K562 (cell line): ENCODE data around the gene TK1. TPM values are rescaled to one million over a fixed set of nuclear protein-coding genes. Genes with fewer than 3 reads are reported as not detected.

ENCODE experiments used
- E2F4 ChIP-seq: sonication (generic); formaldehyde crosslinking; IDR thresholded peaks from 2 replicates; pipeline ENCODE4 v1.8.0; 2022; ENCODE audit warnings: mild to moderate bottlenecking, low read depth, missing genetic modification reagents
- FUS ChIP-seq: fragments of 200-400 bp; formaldehyde crosslinking; optimal IDR thresholded peaks from 2 replicates; pipeline ENCODE3; 2017; ENCODE audit warnings: low read depth, low read length
- HDAC3 ChIP-seq: fragments of 450-650 bp; IDR thresholded peaks from 2 replicates; pipeline ENCODE4 v1.6.1; 2018; ENCODE audit warnings: borderline replicate concordance, mild to moderate bottlenecking, moderate library complexity; ENCODE audit not compliant: partially characterized antibody
- HNRNPLL ChIP-seq: fragments of 200-400 bp; formaldehyde crosslinking; IDR thresholded peaks from 2 replicates; pipeline ENCODE4 v1.6.1; 2017; ENCODE audit warnings: low read length, low read depth, mild to moderate bottlenecking; ENCODE audit not compliant: poor library complexity, severe bottlenecking
- JUNB ChIP-seq: fragments of 450-650 bp; formaldehyde crosslinking; conservative IDR thresholded peaks from 2 replicates; pipeline ENCODE4 v1.4.0; 2020; ENCODE audit warnings: mild to moderate bottlenecking
- NR2F6 ChIP-seq: fragments of 450-650 bp; formaldehyde crosslinking; IDR thresholded peaks from 2 replicates; pipeline ENCODE4 v1.4.0; 2020; ENCODE audit warnings: mild to moderate bottlenecking
- POLR2A ChIP-seq: fragments of 450-650 bp; conservative IDR thresholded peaks from 2 replicates; pipeline ENCODE4 v1.6.1; 2016
- POLR2G ChIP-seq: fragments of 200-400 bp; formaldehyde crosslinking; IDR thresholded peaks from 2 replicates; pipeline ENCODE4 v1.6.1; 2017; ENCODE audit warnings: low read depth, mild to moderate bottlenecking, antibody characterized with exemption, low read length, moderate library complexity
- PRMT5 ChIP-seq: sonication (generic); formaldehyde crosslinking; IDR thresholded peaks from 2 replicates; pipeline ENCODE4 v1.5.0; 2020; ENCODE audit warnings: missing genetic modification reagents
- RBM34 ChIP-seq: fragments of 200-400 bp; formaldehyde crosslinking; IDR thresholded peaks from 2 replicates; pipeline ENCODE4 v1.6.1; 2018; ENCODE audit warnings: low read length, borderline replicate concordance; ENCODE audit not compliant: insufficient read depth
- TEAD4 ChIP-seq, 2 experiments: sonication (generic) in 1 of 2; formaldehyde crosslinking in 1 of 2; IDR thresholded peaks; 2 replicates each; pipeline versions ENCODE4 v1.6.1 to v1.8.0; 2012 to 2022; ENCODE audit warnings: borderline replicate concordance in 1 of 2, inconsistent platforms in 1 of 2, low read length in 1 of 2, mild to moderate bottlenecking in 1 of 2, missing genetic modification reagents in 1 of 2
- ZBTB5 ChIP-seq: fragments of 450-650 bp; IDR thresholded peaks from 2 replicates; pipeline ENCODE4 v1.6.1; 2017; ENCODE audit warnings: antibody characterized with exemption
- ZNF12 ChIP-seq: sonication (generic); formaldehyde crosslinking; IDR thresholded peaks from 2 replicates; pipeline ENCODE4 v1.4.0; 2020; ENCODE audit warnings: mild to moderate bottlenecking, missing genetic modification reagents
- ZNF561 ChIP-seq: fragments of 450-650 bp; formaldehyde crosslinking; conservative IDR thresholded peaks from 2 replicates; pipeline ENCODE4 v1.4.0; 2020; ENCODE audit warnings: mild to moderate bottlenecking, moderate library complexity
- ZNF584 ChIP-seq: fragments of 200-800 bp; sonication (Bioruptor generic); IDR thresholded peaks from 2 replicates; pipeline ENCODE4 v1.6.1; 2016; ENCODE audit warnings: low read depth, mild to moderate bottlenecking, missing genetic modification characterization, missing compliant biosample characterization
- ZNF586 ChIP-seq: fragments of 450-650 bp; formaldehyde crosslinking; conservative IDR thresholded peaks from 2 replicates; pipeline ENCODE4 v1.4.0; 2020; ENCODE audit warnings: mild to moderate bottlenecking, moderate library complexity
- ZNF76 ChIP-seq: fragments of 250-450 bp; sonication (Bioruptor Pico); IDR thresholded peaks from 2 replicates; pipeline ENCODE4 v1.4.0; 2020; ENCODE audit warnings: mild to moderate bottlenecking, moderate library complexity, borderline replicate concordance
- polyA plus RNA-seq, 8 experiments: library from polyadenylated mRNA; depleted of rRNA in 4 of 8; stranded (reverse) in 5 of 8; unstranded in 3 of 8; fragments of >200 nt; fragmentation: Nextera tagmentation in 2 of 8; fragmentation: Illumina TruSeq in 1 of 8; extraction: Ambion mirVana in 2 of 8; extraction: Trizol in 1 of 8; gene quantifications; 2 replicates each; pipeline versions ENCODE4 v1.2.1 to v1.2.3, GENCODE V29; 2011 to 2014; ENCODE audit warnings: inconsistent platforms in 1 of 8, missing spikeins in 1 of 8
- total RNA-seq, 7 experiments: library from RNA; depleted of rRNA in 6 of 7; stranded (reverse); fragments of >200 nt in 6 of 7; fragmentation: Illumina TruSeq in 2 of 7; extraction: Trizol in 2 of 7; gene quantifications; 2 replicates each; pipeline versions ENCODE4 v1.2.1 to v1.2.3, GENCODE V29; 2011 to 2021; ENCODE audit warnings: low replicate concordance in 1 of 7
- TF ChIP-seq, protein P1 (sequence below): sonication (generic); formaldehyde crosslinking; IDR thresholded peaks from 2 replicates; pipeline ENCODE4 v1.8.0; 2022; ENCODE audit warnings: mild to moderate bottlenecking, missing genetic modification reagents
- TF ChIP-seq, protein P2 (sequence below): fragments of 250-450 bp; sonication (Bioruptor Pico); IDR thresholded peaks from 2 replicates; pipeline ENCODE4 v1.5.1; 2021; ENCODE audit warnings: mild to moderate bottlenecking

Gene TK1
- total and polyA plus RNA-seq, 9 of the 15 experiments (the other 6 are each of a cell fraction or from before 2014, with no cell fraction given) = 8.4 to 280 (median 103) TPM

DNA sequence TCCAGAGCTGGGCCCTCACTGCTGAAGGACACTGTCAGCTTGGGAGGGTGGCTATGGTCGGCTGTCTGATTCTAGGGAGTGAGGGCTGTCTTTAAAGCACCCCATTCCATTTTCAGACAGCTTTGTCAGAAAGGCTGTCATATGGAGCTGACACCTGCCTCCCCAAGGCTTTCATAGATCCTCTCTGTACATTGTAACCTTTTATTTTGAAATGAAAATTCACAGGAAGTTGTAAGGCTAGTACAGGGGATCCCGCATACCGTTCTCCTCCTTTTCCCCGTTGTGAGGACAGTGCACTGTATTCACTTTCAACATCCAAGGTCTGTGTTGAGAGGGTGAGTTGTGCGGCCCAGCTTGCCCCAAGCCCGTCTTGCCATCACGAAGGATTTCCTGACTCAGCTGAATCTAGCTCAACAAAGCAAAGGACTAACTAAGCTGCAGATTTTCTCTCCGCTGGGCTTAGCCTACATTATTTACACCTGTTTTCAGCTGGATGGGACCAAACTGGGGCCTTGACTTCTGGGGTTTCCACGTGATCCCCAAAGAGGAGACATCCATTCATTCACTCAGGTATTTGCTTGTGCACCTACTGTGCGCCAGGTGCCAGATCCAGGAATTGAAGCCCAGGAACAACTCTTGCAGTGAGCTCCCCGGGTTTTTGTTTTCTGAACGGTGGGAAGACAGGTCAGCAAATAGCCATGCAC lies 39.4 kb upstream of the TK1 start (continued):
- TF ChIP-seq TEAD4 (IDR thresholded peaks at IDR 0.05; ENCODE audit: low read length) (no peak), TEAD4 (CRISPR knock-in tag; IDR thresholded peaks at IDR 0.05; ENCODE audit: borderline replicate concordance) (no peak), PRMT5 (CRISPR knock-in tag) (no peak), ZNF586 (CRISPR knock-in tag) (no peak), ZNF584 (CRISPR knock-in tag) (no peak), ZNF12 (CRISPR knock-in tag) (no peak), FUS (no peak), ZNF76 (no peak), JUNB (CRISPR knock-in tag) (no peak), HDAC3 (no peak), ZBTB5 (no peak), RBM34 (no peak), HNRNPLL (peak; percentile 19), NR2F6 (CRISPR knock-in tag) (no peak), ZNF561 (CRISPR knock-in tag) (no peak), POLR2A (0 out of 2 replicates have a peak, but pooled peaks have one; percentile 2), POLR2G (no peak; the same call in 1 of the 2 replicates), E2F4 (CRISPR knock-in tag) (no peak)
- TF ChIP-seq, protein P1, sequence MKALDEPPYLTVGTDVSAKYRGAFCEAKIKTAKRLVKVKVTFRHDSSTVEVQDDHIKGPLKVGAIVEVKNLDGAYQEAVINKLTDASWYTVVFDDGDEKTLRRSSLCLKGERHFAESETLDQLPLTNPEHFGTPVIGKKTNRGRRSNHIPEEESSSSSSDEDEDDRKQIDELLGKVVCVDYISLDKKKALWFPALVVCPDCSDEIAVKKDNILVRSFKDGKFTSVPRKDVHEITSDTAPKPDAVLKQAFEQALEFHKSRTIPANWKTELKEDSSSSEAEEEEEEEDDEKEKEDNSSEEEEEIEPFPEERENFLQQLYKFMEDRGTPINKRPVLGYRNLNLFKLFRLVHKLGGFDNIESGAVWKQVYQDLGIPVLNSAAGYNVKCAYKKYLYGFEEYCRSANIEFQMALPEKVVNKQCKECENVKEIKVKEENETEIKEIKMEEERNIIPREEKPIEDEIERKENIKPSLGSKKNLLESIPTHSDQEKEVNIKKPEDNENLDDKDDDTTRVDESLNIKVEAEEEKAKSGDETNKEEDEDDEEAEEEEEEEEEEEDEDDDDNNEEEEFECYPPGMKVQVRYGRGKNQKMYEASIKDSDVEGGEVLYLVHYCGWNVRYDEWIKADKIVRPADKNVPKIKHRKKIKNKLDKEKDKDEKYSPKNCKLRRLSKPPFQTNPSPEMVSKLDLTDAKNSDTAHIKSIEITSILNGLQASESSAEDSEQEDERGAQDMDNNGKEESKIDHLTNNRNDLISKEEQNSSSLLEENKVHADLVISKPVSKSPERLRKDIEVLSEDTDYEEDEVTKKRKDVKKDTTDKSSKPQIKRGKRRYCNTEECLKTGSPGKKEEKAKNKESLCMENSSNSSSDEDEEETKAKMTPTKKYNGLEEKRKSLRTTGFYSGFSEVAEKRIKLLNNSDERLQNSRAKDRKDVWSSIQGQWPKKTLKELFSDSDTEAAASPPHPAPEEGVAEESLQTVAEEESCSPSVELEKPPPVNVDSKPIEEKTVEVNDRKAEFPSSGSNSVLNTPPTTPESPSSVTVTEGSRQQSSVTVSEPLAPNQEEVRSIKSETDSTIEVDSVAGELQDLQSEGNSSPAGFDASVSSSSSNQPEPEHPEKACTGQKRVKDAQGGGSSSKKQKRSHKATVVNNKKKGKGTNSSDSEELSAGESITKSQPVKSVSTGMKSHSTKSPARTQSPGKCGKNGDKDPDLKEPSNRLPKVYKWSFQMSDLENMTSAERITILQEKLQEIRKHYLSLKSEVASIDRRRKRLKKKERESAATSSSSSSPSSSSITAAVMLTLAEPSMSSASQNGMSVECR (CRISPR knock-in tag) = no peak
- TF ChIP-seq, protein P2, sequence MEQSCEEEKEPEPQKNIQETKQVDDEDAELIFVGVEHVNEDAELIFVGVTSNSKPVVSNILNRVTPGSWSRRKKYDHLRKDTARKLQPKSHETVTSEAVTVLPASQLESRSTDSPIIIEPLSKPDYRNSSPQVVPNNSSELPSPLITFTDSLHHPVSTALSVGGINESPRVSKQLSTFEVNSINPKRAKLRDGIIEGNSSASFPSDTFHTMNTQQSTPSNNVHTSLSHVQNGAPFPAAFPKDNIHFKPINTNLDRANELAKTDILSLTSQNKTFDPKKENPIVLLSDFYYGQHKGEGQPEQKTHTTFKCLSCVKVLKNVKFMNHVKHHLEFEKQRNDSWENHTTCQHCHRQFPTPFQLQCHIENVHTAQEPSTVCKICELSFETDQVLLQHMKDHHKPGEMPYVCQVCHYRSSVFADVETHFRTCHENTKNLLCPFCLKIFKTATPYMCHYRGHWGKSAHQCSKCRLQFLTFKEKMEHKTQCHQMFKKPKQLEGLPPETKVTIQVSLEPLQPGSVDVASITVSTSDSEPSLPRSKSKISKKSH (CRISPR knock-in tag) = no peak
